Trophoblast cell (in vitro differentiated cells and primary cell): ENCODE measurements around the gene PTPRJ.

Experiments
- DNase-seq, 2 donors: peaks; one replicate each; pipeline ENCODE4 v3.0.0-alpha.2; 2016
- H2AFZ ChIP-seq: 2 replicates; pipeline ENCODE4 v1.6.1; 2013; ENCODE audit warnings: low read length, moderate library complexity, mild to moderate bottlenecking; ENCODE audit not compliant: insufficient read depth, poor library complexity
- H2AK5ac ChIP-seq: 2 replicates; pipeline ENCODE4 v1.6.1; 2013; ENCODE audit warnings: mild to moderate bottlenecking, low read length
- H2BK120ac ChIP-seq: 2 replicates; pipeline ENCODE4 v1.6.1; 2013; ENCODE audit warnings: low read length, mild to moderate bottlenecking, moderate library complexity; ENCODE audit not compliant: insufficient read depth, poor library complexity
- H2BK12ac ChIP-seq: 2 replicates; pipeline ENCODE4 v1.6.1; 2013; ENCODE audit warnings: mild to moderate bottlenecking, low read length, moderate library complexity
- H2BK5ac ChIP-seq: 2 replicates; pipeline ENCODE4 v1.6.1; 2013; ENCODE audit warnings: low read length, low read depth, moderate library complexity, mild to moderate bottlenecking; ENCODE audit not compliant: poor library complexity
- H3K14ac ChIP-seq: 2 replicates; pipeline ENCODE4 v1.6.1; 2013; ENCODE audit warnings: mild to moderate bottlenecking, low read length
- H3K18ac ChIP-seq: 2 replicates; pipeline ENCODE4 v1.6.1; 2013; ENCODE audit warnings: mild to moderate bottlenecking, low read length
- H3K23ac ChIP-seq: 2 replicates; pipeline ENCODE4 v1.6.1; 2013; ENCODE audit warnings: low read length
- H3K27ac ChIP-seq: 2 replicates; pipeline ENCODE4 v1.5.1; 2013; ENCODE audit warnings: low read depth, mild to moderate bottlenecking, inconsistent platforms, low read length, moderate library complexity
- H3K27me3 ChIP-seq: 2 replicates; pipeline ENCODE4 v1.6.1; 2013; ENCODE audit warnings: inconsistent platforms, mild to moderate bottlenecking, low read length, moderate library complexity; ENCODE audit not compliant: insufficient read depth
- H3K36me3 ChIP-seq, 2 experiments: 1 replicate in 1 of 2; 2 replicates in 1 of 2; pipeline ENCODE4 v1.6.1; 2013; ENCODE audit warnings: low read length in 2 of 2, mild to moderate bottlenecking in 2 of 2, moderate library complexity in 1 of 2; ENCODE audit not compliant: insufficient read depth in 2 of 2, control insufficient read depth in 1 of 2
- H3K4ac ChIP-seq: 2 replicates; pipeline ENCODE4 v1.6.1; 2013; ENCODE audit warnings: low read depth, mild to moderate bottlenecking, low read length, moderate library complexity
- H3K4me1 ChIP-seq, 2 experiments: 1 replicate in 1 of 2; 2 replicates in 1 of 2; pipeline ENCODE4 v1.6.1; 2013; ENCODE audit warnings: low read length in 2 of 2, mild to moderate bottlenecking in 2 of 2, moderate library complexity in 1 of 2; ENCODE audit not compliant: insufficient read depth in 2 of 2, control insufficient read depth in 1 of 2
- H3K4me2 ChIP-seq: 2 replicates; pipeline ENCODE4 v1.6.1; 2013; ENCODE audit warnings: inconsistent platforms, mild to moderate bottlenecking, low read length, moderate library complexity
- H3K4me3 ChIP-seq: 2 replicates; pipeline ENCODE4 v1.5.1; 2013; ENCODE audit warnings: mild to moderate bottlenecking, low read depth, low read length, inconsistent platforms
- H3K79me1 ChIP-seq: one replicate; pipeline ENCODE4 v1.6.1; 2013; ENCODE audit warnings: low read length
- H3K79me2 ChIP-seq: 2 replicates; pipeline ENCODE4 v1.6.1; 2013; ENCODE audit warnings: low read length, mild to moderate bottlenecking; ENCODE audit not compliant: control insufficient read depth, insufficient read depth, poor library complexity
- H3K9ac ChIP-seq: 2 replicates; pipeline ENCODE4 v1.6.1; 2013; ENCODE audit warnings: mild to moderate bottlenecking, low read length
- H3K9me3 ChIP-seq: 2 replicates; pipeline ENCODE4 v1.6.1; 2013; ENCODE audit warnings: low read depth, mild to moderate bottlenecking, control low read depth, inconsistent platforms, low read length; ENCODE audit not compliant: insufficient read depth
- H4K12ac ChIP-seq: 2 replicates; pipeline ENCODE4 v1.6.1; 2013; ENCODE audit warnings: low read depth, mild to moderate bottlenecking, low read length, moderate library complexity
- H4K8ac ChIP-seq: 2 replicates; pipeline ENCODE4 v1.6.1; 2013; ENCODE audit warnings: low read depth, mild to moderate bottlenecking, low read length, moderate library complexity
- H4K91ac ChIP-seq: one replicate; pipeline ENCODE4 v1.6.1; 2013; ENCODE audit warnings: low read depth, mild to moderate bottlenecking, low read length, moderate library complexity
- WGBS: extraction: QIAGEN DNeasy Blood & Tissue Kit; methylation state at CpG from one replicate; pipeline ENCODE4 v1.1.7; 2013; ENCODE audit warnings: missing lambda C conversion rate; ENCODE audit not compliant: insufficient read length, insufficient coverage; ENCODE audit errors: extremely low coverage; 5-methylcytosine and 5-hydroxymethylcytosine counted together

PTPRJ gene

GRCh38 chr11:47940904-47941649 lies 39.3 kb upstream of the PTPRJ start:
- H3K18ac ChIP-seq = no peak overlapping the region
- no peak overlapping the region for H3K4me2 ChIP-seq
- no peaks in the 10 kb centered on the region for H3K79me2 ChIP-seq
- no peak overlapping the region for H4K91ac ChIP-seq
- no peak overlapping the region for H3K4me3 ChIP-seq
- H3K9me3 ChIP-seq = no peaks in the 10 kb centered on the region
- no peak for DNase-seq
- peaks cover 2 to 5% of the 10 kb centered on the region in 2 experiments for H3K4me1 ChIP-seq
- no CpG with 5 or more reads among the region's 8 CpGs for WGBS
- H3K27me3 ChIP-seq = no peaks in the 10 kb centered on the region
- H4K8ac ChIP-seq = no peak overlapping the region
- H3K14ac ChIP-seq = no peak overlapping the region
- no peak overlapping the region for H2BK12ac ChIP-seq
- H3K27ac ChIP-seq = no peak overlapping the region
- H3K9ac ChIP-seq = no peak overlapping the region
- H2BK120ac ChIP-seq = no peak overlapping the region
- no peak overlapping the region for H4K12ac ChIP-seq
- peaks cover 2% of the 10 kb centered on the region for H3K79me1 ChIP-seq
- H3K23ac ChIP-seq = no peak overlapping the region
- no peak overlapping the region for H2AFZ ChIP-seq
- no peak overlapping the region for H2AK5ac ChIP-seq
- H3K4ac ChIP-seq = no peak overlapping the region
- no peak overlapping the region for H2BK5ac ChIP-seq
- no peaks in the 10 kb centered on the region for H3K36me3 ChIP-seq

DNA sequence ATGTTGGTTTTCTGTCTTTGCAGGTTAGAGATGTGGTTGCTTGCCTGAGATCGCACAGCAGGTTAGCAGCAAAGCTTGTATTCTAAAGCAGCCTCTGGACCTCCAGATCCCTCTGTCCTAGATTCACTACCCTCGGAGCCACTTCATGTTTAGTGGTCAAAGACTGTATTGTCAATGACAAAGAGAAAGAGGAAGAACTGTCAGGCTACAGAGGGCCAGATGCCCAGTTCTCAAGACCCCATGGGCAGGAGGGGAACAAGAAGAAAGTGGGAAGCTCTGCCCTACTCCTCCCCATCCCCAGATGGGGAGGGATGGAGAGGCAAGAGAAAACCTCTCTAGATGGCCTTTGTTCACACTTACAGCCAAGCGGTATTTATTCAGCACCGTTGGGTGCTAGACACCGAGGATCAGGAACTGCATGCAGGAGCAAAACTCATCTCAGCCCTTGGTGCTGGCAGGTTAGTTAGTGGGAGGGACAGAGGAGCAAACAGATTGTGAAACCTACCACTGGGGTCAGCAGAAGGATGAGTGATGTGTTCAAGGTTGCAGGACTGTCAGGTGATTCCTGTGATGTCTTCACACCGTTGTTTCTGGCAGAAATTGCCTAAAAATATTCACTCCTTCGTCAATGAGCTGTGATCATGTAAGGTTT lies 38.3 kb upstream of the PTPRJ start:
- no peak overlapping the region for H3K27ac ChIP-seq

DNA sequence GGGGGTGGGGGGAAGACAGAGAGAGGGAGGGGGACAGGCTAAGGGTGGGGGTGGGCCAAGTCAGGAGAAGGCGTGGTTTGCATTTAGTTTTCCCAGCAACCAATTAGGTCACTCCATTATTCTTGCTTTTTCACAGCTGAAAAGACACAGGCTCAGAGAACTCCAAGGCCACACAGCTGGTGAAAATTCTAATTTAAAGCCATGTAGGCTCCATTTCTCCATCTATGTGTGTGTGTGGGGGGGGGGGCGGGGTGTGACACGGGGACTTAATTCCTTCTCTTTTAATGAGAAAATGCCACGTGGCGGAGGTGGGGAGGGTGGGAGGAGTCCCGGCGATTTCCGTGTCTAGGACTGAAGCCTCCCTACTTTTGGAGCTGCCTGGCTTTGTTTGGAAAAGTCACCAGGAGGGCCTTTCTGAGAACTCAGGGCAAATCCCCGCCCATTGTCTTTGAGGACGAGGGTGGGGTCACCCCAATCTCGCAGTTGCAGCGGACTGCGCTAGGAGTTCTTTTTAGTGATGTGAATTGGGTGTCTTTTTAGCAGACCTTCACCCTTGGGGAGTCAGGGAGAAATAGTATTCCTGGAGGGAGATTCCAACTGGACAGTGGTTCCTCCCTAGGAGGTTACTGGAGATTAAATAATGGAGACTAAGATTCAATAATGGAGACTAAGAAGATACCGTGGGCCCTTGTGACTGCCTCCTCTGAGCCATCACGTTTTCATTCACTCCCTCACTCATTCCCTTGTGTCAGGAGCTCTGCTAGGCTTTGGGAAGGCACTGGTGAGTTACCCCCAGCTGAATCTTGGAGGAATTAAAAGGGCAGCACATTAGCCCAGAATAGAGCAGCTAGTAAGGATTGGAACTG lies 36.4 kb upstream of the PTPRJ start:
- WGBS = no CpG with 5 or more reads among the region's 15 CpGs
- H2AFZ ChIP-seq = peak overlapping the region; percentile 56

More for the DNA sequence above, 38.3 kb upstream of the PTPRJ start:
- no peak for DNase-seq
- Histone ChIP-seq H3K4ac (no peak overlapping the region), H3K36me3 (no peaks in the 10 kb centered on the region), H4K12ac (no peak overlapping the region), H3K14ac (no peak overlapping the region), H3K18ac (no peak overlapping the region), H2AFZ (no peak overlapping the region), H2BK120ac (no peak overlapping the region), H3K79me2 (no peaks in the 10 kb centered on the region), H3K9ac (no peak overlapping the region), H2BK12ac (no peak overlapping the region), H3K27me3 (no peaks in the 10 kb centered on the region), H3K23ac (no peak overlapping the region), H3K4me3 (no peak overlapping the region), H2AK5ac (no peak overlapping the region), H4K8ac (no peak overlapping the region), H4K91ac (no peak overlapping the region), H3K4me1 (peaks cover 2 to 6% of the 10 kb centered on the region in 2 experiments), H3K79me1 (peaks cover 2% of the 10 kb centered on the region), H2BK5ac (no peak overlapping the region), H3K9me3 (no peaks in the 10 kb centered on the region), H3K4me2 (no peak overlapping the region)
- WGBS = no CpG with 5 or more reads among the region's 7 CpGs

GRCh38 chr11:47944632-47945031 lies 35.7 kb upstream of the PTPRJ start:
- no peak overlapping the region for H3K4me3 ChIP-seq
- H2BK5ac ChIP-seq = no peak overlapping the region
- H3K4me2 ChIP-seq = no peak overlapping the region
- no peak overlapping the region for H3K4ac ChIP-seq
- H4K91ac ChIP-seq = no peak overlapping the region
- no peak overlapping the region for H3K18ac ChIP-seq
- no peak for DNase-seq
- no peak overlapping the region for H3K23ac ChIP-seq
- no peak overlapping the region for H4K12ac ChIP-seq
- no peaks in the 10 kb centered on the region for H3K36me3 ChIP-seq
- H2BK120ac ChIP-seq = no peak overlapping the region
- H2BK12ac ChIP-seq = no peak overlapping the region
- peaks cover 2% of the 10 kb centered on the region for H3K79me1 ChIP-seq
- no peaks in the 10 kb centered on the region for H3K9me3 ChIP-seq
- no peaks in the 10 kb centered on the region for H3K27me3 ChIP-seq
- peaks cover 0 to 4% of the 10 kb centered on the region in 2 experiments for H3K4me1 ChIP-seq
- no peak overlapping the region for H2AK5ac ChIP-seq
- no peak overlapping the region for H4K8ac ChIP-seq
- H2AFZ ChIP-seq = no peak overlapping the region
- H3K14ac ChIP-seq = no peak overlapping the region
- no peak overlapping the region for H3K27ac ChIP-seq
- H3K9ac ChIP-seq = no peak overlapping the region
- H3K79me2 ChIP-seq = no peaks in the 10 kb centered on the region

More for the DNA sequence above, 36.4 kb upstream of the PTPRJ start:
- H3K4ac ChIP-seq = no peak overlapping the region
- no peaks in the 10 kb centered on the region for H3K36me3 ChIP-seq
- H2BK120ac ChIP-seq = no peak overlapping the region
- H3K9me3 ChIP-seq = no peaks in the 10 kb centered on the region
- no peak overlapping the region for H3K9ac ChIP-seq
- DNase-seq = no peak
- H3K79me2 ChIP-seq = no peaks in the 10 kb centered on the region
- H4K12ac ChIP-seq = no peak overlapping the region
- no peak overlapping the region for H3K4me3 ChIP-seq
- H3K79me1 ChIP-seq = peaks cover 2% of the 10 kb centered on the region
- no peak overlapping the region for H4K91ac ChIP-seq
- H3K18ac ChIP-seq = no peak overlapping the region
- no peak overlapping the region for H2AK5ac ChIP-seq
- H3K14ac ChIP-seq = no peak overlapping the region
- no peak overlapping the region for H3K4me2 ChIP-seq
- no peak overlapping the region for H3K23ac ChIP-seq
- no peaks in the 10 kb centered on the region for H3K27me3 ChIP-seq
- no peak overlapping the region for H2BK12ac ChIP-seq
- H2BK5ac ChIP-seq = no peak overlapping the region
- peaks cover 0 to 4% of the 10 kb centered on the region in 2 experiments for H3K4me1 ChIP-seq
- H4K8ac ChIP-seq = peak overlapping the region; percentile 6
- H3K27ac ChIP-seq = no peak overlapping the region
